Stomach (tissue), 9 donors: ENCODE data around the gene PRKN. TPM values are rescaled to one million over a fixed set of nuclear protein-coding genes. Genes with fewer than 3 reads are reported as not detected.

Experiments
- DNase-seq, 2 donors: peaks; one replicate each; pipeline versions ENCODE4 v3.0.0 to v3.0.0-alpha.2; 2013 to 2019
- H3K27ac ChIP-seq, 5 donors: fragments of 200-600 bp in 4 of 5; sonication (generic) in 4 of 5; one replicate each; pipeline ENCODE4 v1.5.1; 2013 to 2019; ENCODE audit warnings: mild to moderate bottlenecking in 1 of 5, moderate library complexity in 1 of 5
- H3K27me3 ChIP-seq, 3 donors: fragments of 200-600 bp; sonication (generic); one replicate each; pipeline ENCODE4 v1.5.1; 2017 to 2019; ENCODE audit warnings: mixed run types in 1 of 3
- H3K36me3 ChIP-seq, 4 donors: fragments of 200-600 bp; sonication (generic); 1 replicate in 3 of 4; 2 replicates in 1 of 4; pipeline ENCODE4 v1.5.1; 2016 to 2019
- H3K4me1 ChIP-seq, 4 donors: fragments of 200-600 bp; sonication (generic); one replicate each; pipeline ENCODE4 v1.5.1; 2016 to 2019
- H3K4me3 ChIP-seq, 4 donors: fragments of 200-600 bp; sonication (generic) in 3 of 4; one replicate each; pipeline ENCODE4 v1.5.1; 2016 to 2019; ENCODE audit warnings: mild to moderate bottlenecking in 1 of 4
- H3K9me3 ChIP-seq, 4 donors: fragments of 200-600 bp; sonication (generic); one replicate each; pipeline ENCODE4 v1.5.1; 2016 to 2019
- CTCF ChIP-seq, 7 experiments: fragments of 450-650 bp in 4 of 7; fragments of 200-600 bp in 3 of 7; sonication (generic) in 3 of 7; IDR thresholded peaks; one replicate each; pipeline ENCODE4 v1.5.1; 2016 to 2019; ENCODE audit warnings: antibody characterized with exemption in 7 of 7, control low read depth in 2 of 7, mild to moderate bottlenecking in 1 of 7
- EP300 ChIP-seq: sonication (generic); formaldehyde crosslinking; IDR thresholded peaks from one replicate; pipeline ENCODE4 v1.6.1; 2017; ENCODE audit warnings: antibody characterized with exemption
- POLR2A ChIP-seq, 4 donors: fragments of 450-650 bp; IDR thresholded peaks; one replicate each; pipeline ENCODE4 v1.6.1; 2016; ENCODE audit warnings: antibody characterized with exemption in 4 of 4, control low read depth in 2 of 4, mild to moderate bottlenecking in 1 of 4, moderate library complexity in 1 of 4
- POLR2AphosphoS5 ChIP-seq, 3 donors: sonication (generic); formaldehyde crosslinking; IDR thresholded peaks; one replicate each; pipeline ENCODE4 v1.6.1; 2016; ENCODE audit warnings: antibody characterized with exemption in 3 of 3
- WGBS, 5 donors: extraction: QIAGEN DNeasy Blood & Tissue Kit in 3 of 5; methylation state at CpG; one replicate each; pipeline versions ENCODE4 v1.1.5 to v1.1.7; 2013 to 2018; 5-methylcytosine and 5-hydroxymethylcytosine counted together
- intact Hi-C: fragments of 100-400 bp; cut with DNase I; formaldehyde crosslinking; loops from one replicate; pipeline ENCODE4 v1.15.1; 2023; ENCODE audit warnings: low total_unique reads
- polyA plus RNA-seq, 3 donors: library from polyadenylated mRNA; stranded (reverse); fragments of 200-250 nt; gene quantifications; one replicate each; pipeline ENCODE4 v1.2.3, GENCODE V29; 2013
- total RNA-seq, 5 donors: library from RNA; depleted of rRNA; stranded (reverse); fragments of >200 nt; gene quantifications; one replicate each; pipeline versions ENCODE4 v1.1.0 to v1.2.3, GENCODE V29; 2014 to 2016
- donor health status: healthy with polysubstance abuse.
- donor health status: Bipolar disorder and iron deficiency.
- donor health status: healthy.

The PRKN gene
- total and polyA plus RNA-seq, 8 donors, result 0.68 to 19.8 (median 9.5) TPM

DNA sequence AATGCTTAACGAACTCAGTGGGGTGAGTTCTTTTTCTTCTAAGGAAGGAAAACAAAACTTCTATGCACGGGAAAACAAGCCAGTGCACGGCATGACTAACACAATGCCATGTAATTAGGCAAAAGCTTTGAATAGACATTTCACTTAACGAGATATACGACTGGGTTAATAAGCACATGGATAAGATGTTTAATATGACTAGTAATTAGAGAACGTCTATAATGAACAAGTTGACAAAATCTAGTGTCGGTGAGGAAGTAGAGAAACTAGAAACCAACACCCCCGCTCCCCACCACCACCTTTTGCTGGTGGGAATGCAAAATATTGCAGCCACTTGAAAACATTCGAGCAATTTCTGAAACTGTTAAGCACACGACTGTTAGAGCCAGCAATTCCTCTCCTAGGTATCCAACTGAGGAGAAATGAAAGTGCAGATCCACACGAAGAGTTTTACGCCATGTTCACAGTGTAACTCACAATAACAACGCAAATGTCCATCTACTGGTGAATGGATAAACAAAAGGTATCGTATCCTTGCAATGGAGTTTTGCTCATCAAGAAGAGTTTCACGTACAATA lies 808.8 kb downstream of the PRKN start:
- TF ChIP-seq POLR2A (IDR thresholded peaks at IDR 0.05) (no peak), POLR2AphosphoS5 (IDR thresholded peaks at IDR 0.05) (no peak), EP300 (no peak), CTCF (IDR thresholded peaks at IDR 0.05) (no peak)
- DNase-seq, result no peak
- intact Hi-C loops, result no loop called here
- Histone ChIP-seq H3K9me3 (no peaks in the 10 kb centered on the region), H3K27ac (no peak overlapping the region), H3K4me3 (no peak overlapping the region), H3K4me1 (peaks cover 0 to 14% (median 5%) of the 10 kb centered on the region in 4 donors), H3K27me3 (no peaks in the 10 kb centered on the region), H3K36me3 (no peaks in the 10 kb centered on the region)
- WGBS, 5 donors, result 80 to 86% (median 83%) methylated on average over 15 of the region's 15 CpGs

DNA sequence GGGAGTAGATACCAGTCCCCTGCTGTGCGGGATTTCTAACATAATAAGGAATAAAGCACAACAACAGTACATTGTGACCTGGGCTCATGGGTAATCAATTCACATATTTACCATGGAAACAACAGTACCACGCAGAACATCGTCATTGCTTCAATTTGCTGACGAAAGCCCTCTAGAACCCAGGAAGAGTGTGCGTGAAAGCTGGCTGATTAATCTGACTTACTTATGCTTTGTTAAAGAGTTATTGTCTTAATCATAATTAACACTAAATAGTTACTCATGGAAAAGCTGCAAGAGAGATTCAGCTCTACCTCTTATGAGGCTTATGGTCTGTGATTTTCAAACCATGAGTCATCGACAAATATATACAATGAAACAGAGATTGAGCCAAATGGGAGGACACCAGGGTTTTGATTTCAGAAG lies 809.4 kb downstream of the PRKN start:
- TF ChIP-seq EP300, result no peak
- no peak for TF ChIP-seq POLR2A (IDR thresholded peaks at IDR 0.05)
- TF ChIP-seq CTCF (IDR thresholded peaks at IDR 0.05), result no peak
- no peak for TF ChIP-seq POLR2AphosphoS5 (IDR thresholded peaks at IDR 0.05)
- DNase-seq, result no peak
- intact Hi-C loops, result no loop called here
- H3K36me3 ChIP-seq, result no peaks in the 10 kb centered on the region
- no peaks in the 10 kb centered on the region for H3K9me3 ChIP-seq
- WGBS, 5 donors, result 70 to 79% (median 77%) methylated on average over 6 of the region's 6 CpGs
- H3K27me3 ChIP-seq, result no peaks in the 10 kb centered on the region
- no peak overlapping the region for H3K27ac ChIP-seq
- no peak overlapping the region for H3K4me3 ChIP-seq
- peaks cover 0 to 13% (median 5%) of the 10 kb centered on the region in 4 donors for H3K4me1 ChIP-seq

DNA sequence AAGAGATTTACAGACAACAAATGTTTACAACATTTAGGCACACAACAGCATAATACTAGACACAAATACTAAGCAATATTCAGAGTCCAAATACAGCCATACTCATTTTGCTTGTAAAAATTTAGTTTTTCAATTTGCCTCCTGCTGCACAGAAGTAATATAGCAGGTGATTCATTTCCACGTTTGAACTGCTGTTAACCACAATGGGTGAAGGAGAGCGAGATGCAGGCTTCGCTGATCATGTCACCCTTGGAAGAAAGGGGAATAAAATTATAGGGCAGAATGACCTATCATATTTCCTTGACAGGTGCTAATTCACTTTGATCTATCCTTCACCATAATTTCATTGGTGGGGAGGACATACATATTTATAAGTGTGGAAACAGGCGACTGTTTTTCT lies 809.9 kb downstream of the PRKN start:
- no peaks in the 10 kb centered on the region for H3K27me3 ChIP-seq
- WGBS, 5 donors, result 55 to 73% (median 67%) methylated on average over 4 of the region's 4 CpGs
- no peaks in the 10 kb centered on the region for H3K36me3 ChIP-seq
- intact Hi-C loops, result no loop called here
- no peak overlapping the region for H3K27ac ChIP-seq
- TF ChIP-seq POLR2A (IDR thresholded peaks at IDR 0.05), result no peak
- no peak for TF ChIP-seq CTCF (IDR thresholded peaks at IDR 0.05)
- TF ChIP-seq EP300, result no peak
- TF ChIP-seq POLR2AphosphoS5 (IDR thresholded peaks at IDR 0.05), result no peak
- no peaks in the 10 kb centered on the region for H3K9me3 ChIP-seq
- DNase-seq, result no peak
- H3K4me3 ChIP-seq, result no peak overlapping the region
- H3K4me1 ChIP-seq, result peaks cover 0 to 9% (median 4%) of the 10 kb centered on the region in 4 donors

GRCh38 chr6:161915456-161915964 lies 812.1 kb downstream of the PRKN start:
- intact Hi-C loops, result no loop called here
- no peak overlapping the region for H3K4me3 ChIP-seq
- no peaks in the 10 kb centered on the region for H3K9me3 ChIP-seq
- H3K4me1 ChIP-seq, result no peaks in the 10 kb centered on the region
- TF ChIP-seq POLR2AphosphoS5 (IDR thresholded peaks at IDR 0.05), result no peak
- TF ChIP-seq EP300, result no peak
- TF ChIP-seq POLR2A (IDR thresholded peaks at IDR 0.05), result no peak
- no peak for TF ChIP-seq CTCF (IDR thresholded peaks at IDR 0.05)
- H3K27me3 ChIP-seq, result no peaks in the 10 kb centered on the region
- H3K36me3 ChIP-seq, result no peaks in the 10 kb centered on the region
- WGBS, 5 donors, result 85 to 89% (median 87%) methylated on average over 4 of the region's 4 CpGs
- DNase-seq, result no peak
- no peak overlapping the region for H3K27ac ChIP-seq
